ENCODE results near the gene EME2. TPM values are rescaled to one million over a fixed set of nuclear protein-coding genes. Genes with fewer than 3 reads are reported as not detected.

Gene EME2
- total and polyA plus RNA-seq, 2 experiments from 2014 or later, result 4.1 to 15.0 TPM

DNA sequence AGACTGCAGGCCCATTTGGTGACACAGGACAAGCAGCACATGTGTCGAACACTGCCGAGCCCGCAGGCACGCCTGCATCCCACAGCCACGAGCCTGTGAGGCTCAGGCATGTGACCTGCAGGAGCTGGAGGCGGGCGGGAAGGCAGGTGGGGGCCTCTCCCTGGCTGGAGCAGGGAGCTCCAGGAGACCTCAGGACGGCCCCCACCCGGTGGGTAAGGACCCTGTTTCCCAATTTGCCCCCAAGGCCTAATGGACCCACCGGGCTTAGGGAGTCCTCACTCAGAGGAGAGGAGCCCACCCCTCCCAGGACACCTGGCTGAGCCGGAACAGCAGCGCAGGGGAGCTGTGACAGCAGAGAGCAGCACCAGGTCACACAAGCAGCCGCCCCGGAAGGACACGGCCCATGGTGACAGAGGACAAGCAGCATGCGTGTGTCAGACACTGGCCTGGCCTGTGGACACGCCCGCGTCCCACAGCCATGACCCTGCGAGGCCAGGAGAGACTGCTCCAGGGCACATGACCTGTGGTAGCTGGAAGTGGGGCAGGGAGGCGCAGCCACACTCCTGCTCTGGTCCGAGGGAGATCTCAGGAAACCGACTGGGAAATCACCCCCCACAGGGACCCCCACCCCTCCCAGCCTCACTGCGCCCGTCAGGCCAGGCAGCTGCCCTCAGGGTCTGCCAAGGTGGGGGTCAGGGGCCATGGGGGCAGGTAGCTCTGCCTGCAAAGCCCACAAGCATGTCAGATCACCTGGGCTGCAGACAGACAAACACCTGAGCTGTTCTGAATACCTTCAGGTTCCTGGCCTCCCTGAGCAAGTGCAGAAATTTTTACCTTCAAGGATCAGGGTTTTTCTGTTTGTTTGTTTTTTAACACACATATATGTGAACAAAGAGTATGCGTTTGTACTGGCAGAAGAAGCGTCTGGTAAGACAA lies 7.4 kb downstream of the EME2 start:
- no peaks in the 10 kb centered on the region for H3K27me3 ChIP-seq (ENCODE audit: insufficient read depth)
- H3F3A ChIP-seq (replicated peaks; ENCODE audit: low read depth), result 0 out of 2 replicates have a peak, but pooled peaks cover 3% of the 10 kb centered on the region
- peaks cover 19% of the 10 kb centered on the region; the same call in 1 of the 2 replicates for H4K20me1 ChIP-seq (replicated peaks; ENCODE audit: insufficient read depth)
- H3K27ac ChIP-seq (ENCODE audit: low read depth), result no peak overlapping the region
- peak; percentile 31; the same call in 1 of the 2 replicates for TF ChIP-seq POLR2AphosphoS5 (IDR thresholded peaks at IDR 0.05; ENCODE audit: low read depth)
- TF ChIP-seq, protein P1, sequence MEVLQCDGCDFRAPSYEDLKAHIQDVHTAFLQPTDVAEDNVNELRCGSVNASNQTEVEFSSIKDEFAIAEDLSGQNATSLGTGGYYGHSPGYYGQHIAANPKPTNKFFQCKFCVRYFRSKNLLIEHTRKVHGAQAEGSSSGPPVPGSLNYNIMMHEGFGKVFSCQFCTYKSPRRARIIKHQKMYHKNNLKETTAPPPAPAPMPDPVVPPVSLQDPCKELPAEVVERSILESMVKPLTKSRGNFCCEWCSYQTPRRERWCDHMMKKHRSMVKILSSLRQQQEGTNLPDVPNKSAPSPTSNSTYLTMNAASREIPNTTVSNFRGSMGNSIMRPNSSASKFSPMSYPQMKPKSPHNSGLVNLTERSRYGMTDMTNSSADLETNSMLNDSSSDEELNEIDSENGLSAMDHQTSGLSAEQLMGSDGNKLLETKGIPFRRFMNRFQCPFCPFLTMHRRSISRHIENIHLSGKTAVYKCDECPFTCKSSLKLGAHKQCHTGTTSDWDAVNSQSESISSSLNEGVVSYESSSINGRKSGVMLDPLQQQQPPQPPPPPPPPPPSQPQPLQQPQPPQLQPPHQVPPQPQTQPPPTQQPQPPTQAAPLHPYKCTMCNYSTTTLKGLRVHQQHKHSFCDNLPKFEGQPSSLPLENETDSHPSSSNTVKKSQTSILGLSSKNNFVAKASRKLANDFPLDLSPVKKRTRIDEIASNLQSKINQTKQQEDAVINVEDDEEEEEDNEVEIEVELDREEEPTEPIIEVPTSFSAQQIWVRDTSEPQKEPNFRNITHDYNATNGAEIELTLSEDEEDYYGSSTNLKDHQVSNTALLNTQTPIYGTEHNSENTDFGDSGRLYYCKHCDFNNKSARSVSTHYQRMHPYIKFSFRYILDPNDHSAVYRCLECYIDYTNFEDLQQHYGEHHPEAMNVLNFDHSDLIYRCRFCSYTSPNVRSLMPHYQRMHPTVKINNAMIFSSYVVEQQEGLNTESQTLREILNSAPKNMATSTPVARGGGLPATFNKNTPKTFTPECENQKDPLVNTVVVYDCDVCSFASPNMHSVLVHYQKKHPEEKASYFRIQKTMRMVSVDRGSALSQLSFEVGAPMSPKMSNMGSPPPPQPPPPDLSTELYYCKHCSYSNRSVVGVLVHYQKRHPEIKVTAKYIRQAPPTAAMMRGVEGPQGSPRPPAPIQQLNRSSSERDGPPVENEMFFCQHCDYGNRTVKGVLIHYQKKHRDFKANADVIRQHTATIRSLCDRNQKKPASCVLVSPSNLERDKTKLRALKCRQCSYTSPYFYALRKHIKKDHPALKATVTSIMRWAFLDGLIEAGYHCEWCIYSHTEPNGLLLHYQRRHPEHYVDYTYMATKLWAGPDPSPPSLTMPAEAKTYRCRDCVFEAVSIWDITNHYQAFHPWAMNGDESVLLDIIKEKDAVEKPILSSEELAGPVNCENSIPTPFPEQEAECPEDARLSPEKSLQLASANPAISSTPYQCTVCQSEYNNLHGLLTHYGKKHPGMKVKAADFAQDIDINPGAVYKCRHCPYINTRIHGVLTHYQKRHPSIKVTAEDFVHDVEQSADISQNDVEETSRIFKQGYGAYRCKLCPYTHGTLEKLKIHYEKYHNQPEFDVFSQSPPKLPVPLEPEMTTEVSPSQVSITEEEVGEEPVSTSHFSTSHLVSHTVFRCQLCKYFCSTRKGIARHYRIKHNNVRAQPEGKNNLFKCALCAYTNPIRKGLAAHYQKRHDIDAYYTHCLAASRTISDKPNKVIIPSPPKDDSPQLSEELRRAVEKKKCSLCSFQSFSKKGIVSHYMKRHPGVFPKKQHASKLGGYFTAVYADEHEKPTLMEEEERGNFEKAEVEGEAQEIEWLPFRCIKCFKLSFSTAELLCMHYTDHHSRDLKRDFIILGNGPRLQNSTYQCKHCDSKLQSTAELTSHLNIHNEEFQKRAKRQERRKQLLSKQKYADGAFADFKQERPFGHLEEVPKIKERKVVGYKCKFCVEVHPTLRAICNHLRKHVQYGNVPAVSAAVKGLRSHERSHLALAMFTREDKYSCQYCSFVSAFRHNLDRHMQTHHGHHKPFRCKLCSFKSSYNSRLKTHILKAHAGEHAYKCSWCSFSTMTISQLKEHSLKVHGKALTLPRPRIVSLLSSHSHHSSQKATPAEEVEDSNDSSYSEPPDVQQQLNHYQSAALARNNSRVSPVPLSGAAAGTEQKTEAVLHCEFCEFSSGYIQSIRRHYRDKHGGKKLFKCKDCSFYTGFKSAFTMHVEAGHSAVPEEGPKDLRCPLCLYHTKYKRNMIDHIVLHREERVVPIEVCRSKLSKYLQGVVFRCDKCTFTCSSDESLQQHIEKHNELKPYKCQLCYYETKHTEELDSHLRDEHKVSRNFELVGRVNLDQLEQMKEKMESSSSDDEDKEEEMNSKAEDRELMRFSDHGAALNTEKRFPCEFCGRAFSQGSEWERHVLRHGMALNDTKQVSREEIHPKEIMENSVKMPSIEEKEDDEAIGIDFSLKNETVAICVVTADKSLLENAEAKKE (CRISPR knock-in tag; IDR thresholded peaks at IDR 0.05), result no peak
- TF ChIP-seq ZNF114 (CRISPR knock-in tag; IDR thresholded peaks at IDR 0.05), result no peak
- peaks cover 7% of the 10 kb centered on the region; the same call in 1 of the 3 replicates for H3K9me3 Mint-ChIP-seq
- H3K36me3 ChIP-seq (ENCODE audit: insufficient read depth), result no peaks in the 10 kb centered on the region
- no peaks in the 10 kb centered on the region for H3K9me2 ChIP-seq (ENCODE audit: insufficient read depth)
- H3K4me3 ChIP-seq, result no peak overlapping the region
- H3K27me3 Mint-ChIP-seq (ENCODE audit: insufficient read depth, low read depth, poor library complexity), result peaks cover 31% of the 10 kb centered on the region
- H3K36me3 Mint-ChIP-seq (ENCODE audit: low read depth), result peaks cover 16% of the 10 kb centered on the region; the same call in 2 of the 3 replicates
- DNase-seq (ENCODE audit: low spot score) (no peak), ATAC-seq (no peak)
- peaks cover 5% of the 10 kb centered on the region for H3K4me1 Mint-ChIP-seq
- peaks cover 4% of the 10 kb centered on the region; the same call in 1 of the 2 replicates for H3K4me1 ChIP-seq (ENCODE audit: insufficient read depth)
- peak overlapping the region; percentile 86; the same call in 1 of the 3 replicates for H3K4me3 Mint-ChIP-seq
- no peak overlapping the region for H2AFZ ChIP-seq
- H3K4me2 ChIP-seq, result no peak overlapping the region
- H3K79me2 ChIP-seq (replicated peaks; ENCODE audit: insufficient read depth), result peaks cover 21% of the 10 kb centered on the region
- H3K27ac Mint-ChIP-seq, result no peak overlapping the region

DNA sequence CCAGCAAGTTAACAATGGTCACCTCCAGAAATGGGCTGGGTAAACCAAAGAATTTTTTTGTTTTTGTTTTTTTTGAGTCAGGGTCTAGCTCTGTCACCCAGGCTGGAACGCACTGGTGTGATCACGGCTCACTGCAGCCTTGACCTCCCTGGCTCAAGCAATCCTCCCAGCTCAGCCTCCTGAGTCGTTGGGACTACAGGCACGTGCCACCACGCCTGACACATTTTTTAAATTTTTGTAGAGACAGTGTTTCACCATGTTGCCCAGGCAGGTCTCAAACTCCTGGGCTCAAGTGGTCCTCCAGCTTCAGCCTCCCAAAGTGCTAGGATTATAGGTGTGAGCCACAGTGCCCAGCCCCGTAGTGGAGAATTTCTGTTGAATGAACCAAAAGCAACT lies 8.1 kb downstream of the EME2 start:
- Histone ChIP-seq H3K4me1 (ENCODE audit: insufficient read depth) (peaks cover 4% of the 10 kb centered on the region; the same call in 1 of the 2 replicates), H3K27me3 (ENCODE audit: insufficient read depth) (no peaks in the 10 kb centered on the region), H3K4me3 (no peak overlapping the region), H3K79me2 (replicated peaks; ENCODE audit: insufficient read depth) (peaks cover 26% of the 10 kb centered on the region), H3K36me3 (ENCODE audit: insufficient read depth) (no peaks in the 10 kb centered on the region), H4K20me1 (replicated peaks; ENCODE audit: insufficient read depth) (peaks cover 26% of the 10 kb centered on the region), H2AFZ (no peak overlapping the region), H3K4me2 (no peak overlapping the region), H3K9me2 (ENCODE audit: insufficient read depth) (no peaks in the 10 kb centered on the region), H3K27ac (ENCODE audit: low read depth) (no peak overlapping the region), H3F3A (replicated peaks; ENCODE audit: low read depth) (0 out of 2 replicates have a peak, but pooled peaks cover 3% of the 10 kb centered on the region)
- ATAC-seq, result no peak
- Mint-ChIP-seq H3K4me1 (peaks cover 5% of the 10 kb centered on the region), H3K27me3 (ENCODE audit: insufficient read depth, low read depth, poor library complexity) (peaks cover 35% of the 10 kb centered on the region), H3K27ac (no peak overlapping the region), H3K9me3 (peaks cover 7% of the 10 kb centered on the region; the same call in 1 of the 3 replicates), H3K4me3 (peak overlapping the region; percentile 86), H3K36me3 (ENCODE audit: low read depth) (peaks cover 16% of the 10 kb centered on the region; the same call in 2 of the 3 replicates)
- no peak for DNase-seq (ENCODE audit: low spot score)
- TF ChIP-seq, protein P2, sequence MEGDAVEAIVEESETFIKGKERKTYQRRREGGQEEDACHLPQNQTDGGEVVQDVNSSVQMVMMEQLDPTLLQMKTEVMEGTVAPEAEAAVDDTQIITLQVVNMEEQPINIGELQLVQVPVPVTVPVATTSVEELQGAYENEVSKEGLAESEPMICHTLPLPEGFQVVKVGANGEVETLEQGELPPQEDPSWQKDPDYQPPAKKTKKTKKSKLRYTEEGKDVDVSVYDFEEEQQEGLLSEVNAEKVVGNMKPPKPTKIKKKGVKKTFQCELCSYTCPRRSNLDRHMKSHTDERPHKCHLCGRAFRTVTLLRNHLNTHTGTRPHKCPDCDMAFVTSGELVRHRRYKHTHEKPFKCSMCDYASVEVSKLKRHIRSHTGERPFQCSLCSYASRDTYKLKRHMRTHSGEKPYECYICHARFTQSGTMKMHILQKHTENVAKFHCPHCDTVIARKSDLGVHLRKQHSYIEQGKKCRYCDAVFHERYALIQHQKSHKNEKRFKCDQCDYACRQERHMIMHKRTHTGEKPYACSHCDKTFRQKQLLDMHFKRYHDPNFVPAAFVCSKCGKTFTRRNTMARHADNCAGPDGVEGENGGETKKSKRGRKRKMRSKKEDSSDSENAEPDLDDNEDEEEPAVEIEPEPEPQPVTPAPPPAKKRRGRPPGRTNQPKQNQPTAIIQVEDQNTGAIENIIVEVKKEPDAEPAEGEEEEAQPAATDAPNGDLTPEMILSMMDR (conservative IDR thresholded peaks at IDR 0.05; ENCODE audit: low read depth in 2 of 2), result no peak
- no peak for TF ChIP-seq JUNB (IDR thresholded peaks at IDR 0.05; ENCODE audit: unreplicated experiment)
- no peak for TF ChIP-seq STAT1 (IDR thresholded peaks at IDR 0.05; ENCODE audit: unreplicated experiment)
- TF ChIP-seq POLR2AphosphoS5 (IDR thresholded peaks at IDR 0.05; ENCODE audit: low read depth), result no peak
- TF ChIP-seq, protein P3, sequence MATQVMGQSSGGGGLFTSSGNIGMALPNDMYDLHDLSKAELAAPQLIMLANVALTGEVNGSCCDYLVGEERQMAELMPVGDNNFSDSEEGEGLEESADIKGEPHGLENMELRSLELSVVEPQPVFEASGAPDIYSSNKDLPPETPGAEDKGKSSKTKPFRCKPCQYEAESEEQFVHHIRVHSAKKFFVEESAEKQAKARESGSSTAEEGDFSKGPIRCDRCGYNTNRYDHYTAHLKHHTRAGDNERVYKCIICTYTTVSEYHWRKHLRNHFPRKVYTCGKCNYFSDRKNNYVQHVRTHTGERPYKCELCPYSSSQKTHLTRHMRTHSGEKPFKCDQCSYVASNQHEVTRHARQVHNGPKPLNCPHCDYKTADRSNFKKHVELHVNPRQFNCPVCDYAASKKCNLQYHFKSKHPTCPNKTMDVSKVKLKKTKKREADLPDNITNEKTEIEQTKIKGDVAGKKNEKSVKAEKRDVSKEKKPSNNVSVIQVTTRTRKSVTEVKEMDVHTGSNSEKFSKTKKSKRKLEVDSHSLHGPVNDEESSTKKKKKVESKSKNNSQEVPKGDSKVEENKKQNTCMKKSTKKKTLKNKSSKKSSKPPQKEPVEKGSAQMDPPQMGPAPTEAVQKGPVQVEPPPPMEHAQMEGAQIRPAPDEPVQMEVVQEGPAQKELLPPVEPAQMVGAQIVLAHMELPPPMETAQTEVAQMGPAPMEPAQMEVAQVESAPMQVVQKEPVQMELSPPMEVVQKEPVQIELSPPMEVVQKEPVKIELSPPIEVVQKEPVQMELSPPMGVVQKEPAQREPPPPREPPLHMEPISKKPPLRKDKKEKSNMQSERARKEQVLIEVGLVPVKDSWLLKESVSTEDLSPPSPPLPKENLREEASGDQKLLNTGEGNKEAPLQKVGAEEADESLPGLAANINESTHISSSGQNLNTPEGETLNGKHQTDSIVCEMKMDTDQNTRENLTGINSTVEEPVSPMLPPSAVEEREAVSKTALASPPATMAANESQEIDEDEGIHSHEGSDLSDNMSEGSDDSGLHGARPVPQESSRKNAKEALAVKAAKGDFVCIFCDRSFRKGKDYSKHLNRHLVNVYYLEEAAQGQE (IDR thresholded peaks at IDR 0.05; ENCODE audit: unreplicated experiment), result no peak

Data from GM23338 (cell line).